ENCODE data around the gene ZNF385B. TPM values are rescaled to one million over a fixed set of nuclear protein-coding genes. Genes with fewer than 3 reads are reported as not detected.
"Not testable (repeated sequence)": the region's sequence is repeated elsewhere in the genome, so short reads cannot be mapped to it uniquely, and the experiment has no call there.

The ZNF385B gene
- total and polyA plus RNA-seq, 11 donors: 0.07 to 12.2 (median 2.3) TPM

DNA sequence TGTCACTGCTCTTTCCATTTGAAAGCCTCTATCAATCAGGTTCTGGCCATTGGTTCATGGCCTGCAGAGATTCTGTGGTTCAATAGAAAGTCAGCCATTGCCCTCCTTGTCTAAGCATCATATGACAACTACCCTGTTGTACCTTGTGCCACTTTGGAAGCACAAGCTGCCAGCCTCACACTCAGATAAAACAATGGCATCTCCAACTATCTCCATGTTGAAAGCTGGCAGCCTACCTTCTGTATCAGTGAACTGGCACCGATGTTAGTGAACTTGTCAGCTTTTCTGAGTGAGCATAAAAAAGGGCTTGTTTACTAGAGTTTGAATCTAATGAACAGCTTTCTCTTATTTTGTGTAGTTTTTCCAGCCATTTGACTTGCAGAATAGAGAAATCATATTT is 393.5 kb downstream of the ZNF385B start:
- intact Hi-C loops (cut with DNase I): no loop called here
- 44 to 65% (median 61%) methylated on average over 1 of the region's 1 CpG for WGBS, 4 donors
- ATAC-seq: peak in 3 of 4 donors; percentile 65 to 83 (median 73)

DNA sequence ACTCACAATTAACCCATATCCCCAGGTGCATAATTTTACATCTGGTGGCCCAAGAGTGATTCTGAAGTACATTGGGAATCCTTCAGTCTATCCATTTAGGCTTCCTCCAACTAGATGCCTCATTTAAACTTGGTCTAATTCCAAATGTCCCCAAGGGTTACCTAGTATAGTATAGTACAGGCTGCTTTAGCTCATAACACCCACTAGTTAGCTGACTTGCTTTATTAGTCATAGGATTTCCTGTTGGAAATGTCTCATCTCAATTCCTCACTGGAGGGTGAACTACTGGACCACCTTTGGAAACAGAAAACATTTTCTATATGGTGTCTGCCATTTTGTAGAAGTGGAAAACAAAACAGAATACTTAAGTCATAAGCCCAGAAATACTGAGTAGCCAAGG is 394.3 kb downstream of the ZNF385B start:
- Histone ChIP-seq H3K27me3 (peaks cover 0 to 3% (median 0%) of the 10 kb centered on the region in 9 donors), H3K9me3 (peaks cover 0 to 6% (median 0%) of the 10 kb centered on the region in 12 donors), H3K4me1 (peaks cover 0 to 12% (median 0%) of the 10 kb centered on the region in 12 donors), H3K4me3 (no peak overlapping the region), H3K36me3 (no peaks in the 10 kb centered on the region), H3K27ac (no peak overlapping the region)
- intact Hi-C loops (cut with DNase I): no loop called here
- no peak for TF ChIP-seq POLR2A (IDR thresholded peaks at IDR 0.05)
- TF ChIP-seq, protein P1, sequence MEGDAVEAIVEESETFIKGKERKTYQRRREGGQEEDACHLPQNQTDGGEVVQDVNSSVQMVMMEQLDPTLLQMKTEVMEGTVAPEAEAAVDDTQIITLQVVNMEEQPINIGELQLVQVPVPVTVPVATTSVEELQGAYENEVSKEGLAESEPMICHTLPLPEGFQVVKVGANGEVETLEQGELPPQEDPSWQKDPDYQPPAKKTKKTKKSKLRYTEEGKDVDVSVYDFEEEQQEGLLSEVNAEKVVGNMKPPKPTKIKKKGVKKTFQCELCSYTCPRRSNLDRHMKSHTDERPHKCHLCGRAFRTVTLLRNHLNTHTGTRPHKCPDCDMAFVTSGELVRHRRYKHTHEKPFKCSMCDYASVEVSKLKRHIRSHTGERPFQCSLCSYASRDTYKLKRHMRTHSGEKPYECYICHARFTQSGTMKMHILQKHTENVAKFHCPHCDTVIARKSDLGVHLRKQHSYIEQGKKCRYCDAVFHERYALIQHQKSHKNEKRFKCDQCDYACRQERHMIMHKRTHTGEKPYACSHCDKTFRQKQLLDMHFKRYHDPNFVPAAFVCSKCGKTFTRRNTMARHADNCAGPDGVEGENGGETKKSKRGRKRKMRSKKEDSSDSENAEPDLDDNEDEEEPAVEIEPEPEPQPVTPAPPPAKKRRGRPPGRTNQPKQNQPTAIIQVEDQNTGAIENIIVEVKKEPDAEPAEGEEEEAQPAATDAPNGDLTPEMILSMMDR (IDR thresholded peaks at IDR 0.05): no peak
- DNase-seq (no peak), ATAC-seq (no peak)

More for the DNA sequence above, 393.5 kb downstream of the ZNF385B start:
- H3K36me3 ChIP-seq: no peaks in the 10 kb centered on the region
- peaks cover 0 to 3% (median 0%) of the 10 kb centered on the region in 9 donors for H3K27me3 ChIP-seq
- H3K9me3 ChIP-seq: peaks cover 0 to 6% (median 0%) of the 10 kb centered on the region in 12 donors
- H3K4me3 ChIP-seq: no peak overlapping the region
- DNase-seq: no peak
- TF ChIP-seq, protein P1 (IDR thresholded peaks at IDR 0.05): no peak
- TF ChIP-seq POLR2A (IDR thresholded peaks at IDR 0.05): no peak
- H3K4me1 ChIP-seq: peaks cover 0 to 12% (median 0%) of the 10 kb centered on the region in 12 donors
- no peak overlapping the region for H3K27ac ChIP-seq

DNA sequence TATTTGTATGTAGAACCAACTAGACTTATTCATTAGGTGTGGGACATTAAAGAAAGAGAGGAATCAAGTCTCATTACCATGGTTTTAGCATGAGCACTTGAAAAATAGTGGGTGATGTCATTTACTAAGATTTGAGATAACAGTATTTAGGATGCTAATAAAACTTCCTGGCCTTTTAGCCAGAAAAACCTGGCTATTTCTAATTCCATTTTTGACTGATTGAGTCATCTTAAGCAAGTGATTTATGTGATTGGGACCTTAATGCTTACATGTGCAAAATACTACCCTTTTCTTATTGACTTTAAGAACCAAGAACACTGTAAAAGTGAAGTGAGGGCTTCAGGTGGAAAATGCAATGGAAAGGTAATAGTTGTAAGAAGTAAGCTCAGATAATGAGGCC is 400.0 kb downstream of the ZNF385B start:
- no peaks in the 10 kb centered on the region for H3K27me3 ChIP-seq
- intact Hi-C loops (cut with DNase I): no loop called here
- ATAC-seq (no peak), DNase-seq (no peak)
- H3K9me3 ChIP-seq: peaks cover 0 to 7% (median 0%) of the 10 kb centered on the region in 12 donors
- no peaks in the 10 kb centered on the region for H3K36me3 ChIP-seq
- H3K27ac ChIP-seq: no peak overlapping the region
- H3K4me3 ChIP-seq: no peak overlapping the region
- TF ChIP-seq POLR2A (IDR thresholded peaks at IDR 0.05): no peak
- TF ChIP-seq, protein P1 (IDR thresholded peaks at IDR 0.05): no peak
- H3K4me1 ChIP-seq: no peaks in the 10 kb centered on the region

DNA sequence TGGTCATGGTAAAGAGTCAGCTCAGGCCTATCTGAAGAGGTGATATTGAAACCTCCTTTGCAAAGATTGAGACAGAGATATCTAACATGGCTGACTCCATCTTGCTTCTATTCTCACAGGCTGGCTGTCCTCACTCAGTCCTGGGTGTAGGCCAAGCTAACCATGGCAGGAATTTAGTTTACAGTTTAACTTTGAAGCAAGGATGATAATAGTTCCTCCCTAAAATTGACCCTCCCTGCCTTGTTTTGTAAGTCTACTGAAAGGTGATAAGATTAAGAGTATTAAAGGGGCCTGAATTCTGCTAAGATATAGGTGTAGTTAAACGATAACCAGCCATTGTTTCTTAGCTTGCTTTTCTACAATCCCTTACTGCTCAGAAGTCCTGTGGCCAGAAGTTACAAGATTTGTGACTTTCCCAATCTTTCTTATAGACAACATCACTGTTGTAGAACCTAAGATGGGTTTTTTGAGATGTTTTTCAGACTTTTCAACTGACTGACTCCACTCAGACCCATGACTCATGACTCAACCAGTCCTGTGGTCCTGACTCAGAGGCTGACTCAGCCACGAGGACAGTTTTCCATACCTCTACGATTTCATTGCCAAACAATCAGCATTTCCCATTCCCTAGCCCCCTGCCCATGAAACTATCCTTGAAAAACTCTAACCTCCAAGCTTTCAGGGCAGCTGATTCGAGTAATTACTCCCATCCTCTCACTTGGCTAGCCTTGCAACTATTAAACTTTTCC is 401.1 kb downstream of the ZNF385B start:
- WGBS, 4 donors: 58 to 76% (median 64%) methylated on average over 4 of the region's 4 CpGs
- ATAC-seq: peak in 1 of 4 donors; percentile 73
- intact Hi-C loops (cut with DNase I): no loop called here

DNA sequence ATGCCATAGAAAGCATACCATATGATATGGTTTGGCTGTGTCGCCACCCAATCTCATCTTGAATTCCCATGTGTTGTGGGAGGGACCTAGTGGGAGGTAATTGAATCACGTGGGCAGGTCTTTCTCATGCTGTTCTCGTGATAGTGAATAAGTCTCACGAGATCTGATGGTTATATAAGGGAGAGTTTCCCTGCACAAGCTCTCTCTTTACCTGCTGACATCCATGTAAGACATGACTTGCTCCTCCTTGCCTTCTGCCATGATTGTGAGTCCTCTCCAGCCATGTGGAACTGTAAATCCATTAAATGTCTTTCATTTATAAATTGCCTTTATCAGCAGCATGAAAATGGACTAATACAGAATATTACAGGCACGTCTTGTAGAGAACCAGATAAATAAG is 403.3 kb downstream of the ZNF385B start:
- DNase-seq; H3K4me1 ChIP-seq; H3K27ac ChIP-seq; H3K9me3 ChIP-seq; H3K27me3 ChIP-seq; intact Hi-C loops (cut with DNase I); ATAC-seq; H3K4me3 ChIP-seq; H3K36me3 ChIP-seq: not testable (repeated sequence)
- 80 to 86% (median 84%) methylated on average over 5 of the region's 5 CpGs for WGBS, 4 donors

More for the DNA sequence above, 401.1 kb downstream of the ZNF385B start:
- H3K27me3 ChIP-seq: no peaks in the 10 kb centered on the region
- H3K36me3 ChIP-seq: no peaks in the 10 kb centered on the region
- no peak overlapping the region for H3K4me3 ChIP-seq
- peak in 1 of 5 donors; percentile 29 for DNase-seq
- H3K27ac ChIP-seq: no peak overlapping the region
- TF ChIP-seq, protein P1 (IDR thresholded peaks at IDR 0.05): no peak
- no peak for TF ChIP-seq POLR2A (IDR thresholded peaks at IDR 0.05)
- peaks cover 0 to 7% (median 0%) of the 10 kb centered on the region in 12 donors for H3K9me3 ChIP-seq
- no peaks in the 10 kb centered on the region for H3K4me1 ChIP-seq

All from heart left ventricle (tissue), 16 donors.